KBM-7 (cell line): ENCODE data around the gene PAIP2.
A peak's percentile ranks its signal among the peaks of the same experiment; 100 is the strongest.
"Not testable (repeated sequence)": the region's sequence is repeated elsewhere in the genome, so short reads cannot be mapped to it uniquely, and the experiment has no call there.

Experiments used
- DNase-seq: peaks from one replicate; pipeline ENCODE4 v3.0.0-alpha.2; 2015
- in situ Hi-C: fragments of 300-500 bp; cut with MboI; formaldehyde crosslinking; loops from 2 replicates; pipeline ENCODE4 v1.14.3; 2020; ENCODE audit warnings: low sequenced_read_pairs, low pct_unique_long_range_greater_than_20kb, mixed read lengths

PAIP2 gene

DNA sequence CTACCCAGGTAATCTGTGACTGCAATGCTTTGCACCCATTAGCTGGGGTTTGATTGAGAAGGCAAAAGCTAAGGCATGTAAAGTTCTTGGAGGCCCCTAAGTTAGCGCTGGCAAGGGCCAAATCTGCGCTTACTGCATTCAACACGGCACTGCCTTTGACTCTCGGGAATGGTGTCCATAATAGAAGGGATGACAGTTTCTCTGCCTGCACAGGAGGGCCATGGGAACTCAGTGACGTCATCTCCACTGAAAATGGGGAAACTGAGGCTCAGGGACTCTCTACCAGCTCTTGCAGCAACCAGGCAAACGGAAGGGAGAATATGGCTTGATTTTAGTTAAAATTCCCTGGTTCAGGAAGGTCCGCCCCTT lies 61.7 kb downstream of the PAIP2 start:
- DNase-seq, result no peak
- in situ Hi-C loops, result no loop called here

- peak; percentile 99 for DNase-seq
- in situ Hi-C loops, result no loop called here
Measured at GRCh38 chr5:139403787-139404483, 62.3 kb downstream of the PAIP2 start, which contains the start of gene SPATA24. Gene SPATA24 (minus strand): TSS chr5:139404089. CDS start chr5:139404060, 29 bp downstream.

DNA sequence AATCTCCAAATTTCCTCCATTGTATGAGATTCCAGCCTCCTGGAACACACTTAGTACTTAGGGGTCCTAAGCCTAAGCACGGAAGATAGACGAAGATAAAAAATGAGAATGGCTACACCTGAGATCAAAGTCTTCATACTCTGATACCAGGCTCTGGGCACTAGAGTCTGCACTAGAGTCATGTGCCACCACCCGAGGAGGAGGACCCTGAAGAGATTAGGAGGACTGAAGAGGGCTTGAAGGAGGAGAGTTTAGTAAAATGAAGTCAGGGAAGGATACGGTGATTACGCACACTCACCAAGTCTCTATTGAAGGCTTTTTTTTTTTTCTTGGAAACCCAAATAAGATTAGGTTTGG lies 62.8 kb downstream of the PAIP2 start:
- in situ Hi-C loops, result no loop called here
- DNase-seq, result no peak

- no peak for DNase-seq
- in situ Hi-C loops, result no loop called here
Measured at GRCh38 chr5:139406963-139407362, 65.3 kb downstream of the PAIP2 start.

DNA sequence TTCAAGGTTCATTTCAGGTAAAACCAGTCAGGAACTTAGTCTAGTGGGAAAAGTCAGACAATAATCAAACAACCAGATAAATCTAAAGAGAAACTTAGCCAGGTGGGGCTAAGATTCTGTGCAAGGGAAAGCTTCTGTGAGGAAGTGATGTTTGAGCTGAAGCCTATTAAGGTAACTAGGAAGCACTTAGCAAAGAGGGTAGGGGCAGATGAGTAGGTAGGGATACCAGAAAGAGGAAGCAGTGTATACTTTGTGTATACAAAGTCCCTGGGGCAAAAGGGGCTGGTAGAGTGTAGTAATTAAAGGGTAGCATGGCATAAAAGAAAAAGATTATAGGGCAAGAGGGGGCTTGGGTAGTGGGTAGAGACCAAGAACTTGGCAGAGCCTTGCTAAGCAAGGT lies 65.9 kb downstream of the PAIP2 start:
- in situ Hi-C loops, result no loop called here
- peak; percentile 67 for DNase-seq

GRCh38 chr5:139408191-139408590 lies 66.5 kb downstream of the PAIP2 start:
- in situ Hi-C loops, result no loop called here
- DNase-seq, result no peak

DNA sequence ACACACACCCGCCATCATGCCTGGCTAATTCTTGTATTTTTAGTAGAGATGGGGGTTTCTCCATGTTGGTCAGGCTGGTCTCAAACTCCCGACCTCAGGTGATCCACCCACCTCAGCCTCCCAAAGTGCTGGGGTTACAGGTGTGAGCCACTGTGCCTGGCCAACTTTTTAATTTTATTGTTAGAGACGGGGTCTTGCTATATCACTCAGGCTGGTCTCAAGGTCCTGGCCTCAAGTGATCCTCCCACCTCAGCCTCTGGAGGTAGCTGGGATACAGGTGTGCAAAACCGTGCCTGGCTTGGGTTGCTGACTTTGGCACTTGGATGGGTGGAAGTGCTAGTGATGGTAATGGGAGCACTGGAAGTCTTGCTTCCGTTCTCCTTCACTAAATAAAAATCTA lies 67.5 kb downstream of the PAIP2 start:
- DNase-seq, in situ Hi-C loops: not testable (repeated sequence)

DNA sequence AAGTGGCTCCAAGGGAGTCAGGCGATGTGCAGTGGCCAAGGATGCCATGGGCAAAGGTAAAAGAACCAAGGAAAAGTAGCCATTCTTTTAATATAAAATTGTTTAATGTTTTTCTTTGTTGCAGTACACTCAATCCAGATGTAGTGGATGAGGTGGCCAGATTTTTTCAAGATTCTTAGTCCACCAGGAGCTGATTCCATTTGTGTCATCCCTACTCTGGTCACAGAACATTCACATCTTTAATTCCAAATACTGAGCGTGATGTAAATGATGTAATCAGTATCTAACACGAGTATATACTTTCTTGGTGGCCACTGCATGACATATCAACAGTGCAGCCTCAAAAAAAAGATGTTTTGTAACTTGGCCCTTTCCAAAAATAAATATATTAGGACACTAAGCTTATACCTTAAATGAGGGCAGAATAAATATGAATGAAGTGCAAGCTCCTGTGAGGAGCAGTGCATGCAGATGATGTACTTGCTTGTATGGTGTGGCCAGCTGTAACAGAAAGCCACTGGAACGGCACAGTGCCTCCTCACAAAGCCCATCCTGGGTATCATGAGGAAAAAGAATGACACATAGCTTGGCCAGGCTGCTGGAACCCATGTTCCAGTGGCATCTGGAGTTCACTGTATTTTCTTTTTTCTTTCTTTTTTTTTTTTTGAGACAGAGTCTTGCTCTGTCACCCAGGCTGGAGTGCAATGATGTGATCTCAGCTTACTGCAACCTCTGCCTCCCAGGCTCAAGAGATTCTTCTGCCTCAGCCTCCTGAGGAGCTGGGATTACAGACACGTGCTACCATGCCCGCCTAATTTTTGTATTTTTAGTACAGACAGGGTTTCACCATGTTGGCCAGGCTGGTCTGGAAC lies 68.7 kb downstream of the PAIP2 start:
- DNase-seq, result no peak
- in situ Hi-C loops, result no loop called here

GRCh38 chr5:139410993-139411828 lies 69.6 kb downstream of the PAIP2 start:
- in situ Hi-C loops, result no loop called here
- DNase-seq, result no peak

GRCh38 chr5:139413153-139413552 lies 71.5 kb downstream of the PAIP2 start:
- no peak for DNase-seq
- in situ Hi-C loops, result no loop called here

DNA sequence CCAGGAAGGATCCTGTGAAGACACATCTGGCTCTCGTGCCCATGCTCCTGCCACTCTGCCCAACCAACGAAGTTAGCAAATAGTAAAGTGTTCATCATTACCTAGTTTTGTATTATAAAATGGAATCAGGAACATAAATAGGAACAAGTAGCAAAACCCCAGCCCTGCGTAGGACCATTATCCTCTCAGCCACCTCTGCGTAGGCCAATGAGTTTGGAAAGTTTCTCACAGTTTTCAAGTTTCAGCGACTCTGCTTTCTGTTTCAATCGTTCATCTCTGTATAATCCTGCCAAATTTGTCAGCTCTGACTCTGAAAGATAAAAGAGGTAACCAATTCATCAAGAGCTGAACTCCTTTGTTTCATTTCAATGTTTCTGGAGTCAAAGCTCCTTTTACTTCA lies 72.3 kb downstream of the PAIP2 start:
- DNase-seq, result no peak
- in situ Hi-C loops, result no loop called here

DNA sequence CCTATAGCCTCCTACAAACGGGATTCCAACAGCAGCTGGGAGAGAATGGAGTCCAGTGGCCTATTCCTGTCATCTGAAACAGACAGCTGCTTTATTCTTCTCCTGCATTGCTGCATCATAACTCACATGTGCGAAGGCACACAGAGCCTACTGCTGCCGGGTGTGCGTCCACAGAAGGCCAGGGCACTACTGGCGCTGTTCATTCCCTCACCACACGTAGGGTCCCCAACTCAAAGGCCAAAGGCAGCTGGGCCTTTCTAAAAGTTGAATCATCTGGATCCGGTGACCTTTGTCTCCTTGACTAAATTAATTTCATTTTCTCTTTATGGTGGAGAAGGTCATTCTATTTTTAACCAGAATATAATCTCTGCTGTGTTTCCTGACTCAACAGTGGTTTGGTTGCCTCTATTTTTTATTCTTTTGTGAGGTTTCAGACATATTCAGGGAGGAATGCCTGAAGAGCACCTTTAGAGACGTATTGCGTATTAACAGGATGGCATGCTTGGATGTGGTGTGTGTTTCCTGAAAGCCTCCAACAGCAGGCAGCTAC lies 73.0 kb downstream of the PAIP2 start:
- no peak for DNase-seq
- in situ Hi-C loops, result no loop called here

GRCh38 chr5:139415221-139415861 lies 73.7 kb downstream of the PAIP2 start:
- in situ Hi-C loops, result no loop called here
- no peak for DNase-seq

GRCh38 chr5:139415869-139416268 lies 74.2 kb downstream of the PAIP2 start:
- in situ Hi-C loops, result no loop called here
- DNase-seq, result no peak

DNA sequence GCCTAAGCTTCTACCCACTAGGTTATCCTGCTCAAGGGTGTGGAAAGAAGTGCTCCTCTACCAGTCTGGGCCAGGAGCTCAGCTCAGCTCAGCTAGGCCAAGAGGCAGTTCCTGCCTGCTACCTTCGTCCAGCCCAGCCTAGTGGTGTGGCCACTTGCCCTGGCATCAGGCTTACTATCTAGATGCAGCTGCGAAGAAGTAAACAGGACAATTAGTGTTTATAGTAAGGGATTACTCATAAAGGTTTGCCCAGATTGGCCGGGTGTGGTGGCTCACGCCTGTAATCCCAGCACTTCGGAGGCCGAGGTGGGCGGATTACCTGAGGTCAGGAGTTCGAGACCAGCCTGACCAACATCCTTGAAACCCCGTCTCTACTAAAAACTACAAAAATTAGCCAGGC lies 75.0 kb downstream of the PAIP2 start:
- in situ Hi-C loops, result no loop called here
- no peak for DNase-seq

GRCh38 chr5:139417214-139417613 lies 75.6 kb downstream of the PAIP2 start:
- DNase-seq, result peak; percentile 53
- in situ Hi-C loops, result no loop called here

GRCh38 chr5:139418793-139419192 lies 77.1 kb downstream of the PAIP2 start:
- no peak for DNase-seq

More at GRCh38 chr5:139418793-139419192, 77.1 kb downstream of the PAIP2 start:
- in situ Hi-C loops, result no loop called here
